Activated CD4-positive, alpha-beta T cell treated with anti-CD3 and anti-CD28 coated beads for 36 hours (primary cell): ENCODE measurements around the gene GABRG3. TPM values are rescaled to one million over a fixed set of nuclear protein-coding genes. Genes with fewer than 3 reads are reported as not detected.

Experiments used
- ATAC-seq: fragments of 200-7000 bp; cut with Tn5 transposase; one replicate; pipeline ENCODE4 v1.10.0; 2021; ENCODE audit warnings: mild to moderate bottlenecking, moderate library complexity
- CTCF ChIA-PET: fragments of 350-600 bp; sonication (Branson Sonifier 250); formaldehyde crosslinking; loops from one replicate; lab custom pipeline; 2021; ENCODE audit warnings: antibody characterized with exemption; lab: Charles Lee
- POLR2A ChIA-PET: fragments of 350-600 bp; sonication (Branson Sonifier 250); formaldehyde crosslinking; loops from one replicate; lab custom pipeline; 2021; ENCODE audit warnings: antibody characterized with exemption, inconsistent platforms; lab: Charles Lee
- DNase-seq: peaks from one replicate; pipeline ENCODE4 v3.0.0-alpha.2; 2020
- H3K27ac Mint-ChIP-seq: one replicate; pipeline ENCODE4 v1.8.0; 2021; ENCODE audit warnings: mixed read lengths
- H3K27me3 Mint-ChIP-seq: one replicate; pipeline ENCODE4 v1.8.0; 2021; ENCODE audit warnings: mixed read lengths
- H3K36me3 Mint-ChIP-seq: one replicate; pipeline ENCODE4 v1.8.0; 2021; ENCODE audit warnings: low read depth, mixed read lengths
- H3K4me1 Mint-ChIP-seq: one replicate; pipeline ENCODE4 v1.8.0; 2021; ENCODE audit warnings: mixed read lengths
- H3K4me3 Mint-ChIP-seq: one replicate; pipeline ENCODE4 v1.8.0; 2021; ENCODE audit warnings: mild to moderate bottlenecking, moderate library complexity, mixed read lengths
- H3K9me3 Mint-ChIP-seq: one replicate; pipeline ENCODE4 v1.8.0; 2021; ENCODE audit warnings: low read depth, mixed read lengths
- intact Hi-C, 2 experiments: fragments of 100-400 bp; cut with DNase I in 1 of 2; cut with micrococcal nuclease in 1 of 2; formaldehyde crosslinking; loops; one replicate each; pipeline versions ENCODE4 v1.14.2 to v1.15.1; 2022 to 2024; cut with DNase I, micrococcal nuclease
- total RNA-seq, 2 experiments: library from RNA; stranded (reverse); gene quantifications; one replicate each; pipeline ENCODE4 v1.2.3, GENCODE V29; 2021

GABRG3 gene
- total RNA-seq, 2 experiments from 2014 or later, result not detected

DNA sequence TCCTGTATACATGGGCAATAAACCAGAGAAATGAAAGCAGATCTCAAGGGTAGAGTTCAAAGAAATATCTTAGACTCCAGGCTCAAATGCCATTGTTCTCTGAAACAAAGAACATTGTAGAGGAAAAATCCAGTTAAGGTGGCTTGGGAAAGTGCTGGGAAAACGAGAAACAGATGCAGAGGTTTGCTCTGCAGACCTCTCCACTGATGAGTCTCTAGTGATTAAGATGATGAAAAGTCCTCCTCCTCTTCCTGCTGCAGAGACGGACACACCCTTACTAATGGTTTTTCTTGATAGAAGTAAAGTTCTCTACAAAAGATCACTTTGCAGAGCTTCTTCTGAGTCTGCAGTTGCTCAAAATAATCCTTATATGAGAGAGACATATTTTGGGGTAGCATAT, 264.7 kb downstream of the GABRG3 start:
- Mint-ChIP-seq H3K27me3 (no peaks in the 10 kb centered on the region), H3K27ac (no peak overlapping the region), H3K9me3 (peaks cover 6% of the 10 kb centered on the region), H3K4me1 (no peaks in the 10 kb centered on the region), H3K4me3 (no peak overlapping the region), H3K36me3 (no peaks in the 10 kb centered on the region)
- DNase-seq (no peak), ATAC-seq (no peak)
- CTCF ChIA-PET, result no interaction called here
- intact Hi-C loops, result no loop called here
- POLR2A ChIA-PET, result no interaction called here

DNA sequence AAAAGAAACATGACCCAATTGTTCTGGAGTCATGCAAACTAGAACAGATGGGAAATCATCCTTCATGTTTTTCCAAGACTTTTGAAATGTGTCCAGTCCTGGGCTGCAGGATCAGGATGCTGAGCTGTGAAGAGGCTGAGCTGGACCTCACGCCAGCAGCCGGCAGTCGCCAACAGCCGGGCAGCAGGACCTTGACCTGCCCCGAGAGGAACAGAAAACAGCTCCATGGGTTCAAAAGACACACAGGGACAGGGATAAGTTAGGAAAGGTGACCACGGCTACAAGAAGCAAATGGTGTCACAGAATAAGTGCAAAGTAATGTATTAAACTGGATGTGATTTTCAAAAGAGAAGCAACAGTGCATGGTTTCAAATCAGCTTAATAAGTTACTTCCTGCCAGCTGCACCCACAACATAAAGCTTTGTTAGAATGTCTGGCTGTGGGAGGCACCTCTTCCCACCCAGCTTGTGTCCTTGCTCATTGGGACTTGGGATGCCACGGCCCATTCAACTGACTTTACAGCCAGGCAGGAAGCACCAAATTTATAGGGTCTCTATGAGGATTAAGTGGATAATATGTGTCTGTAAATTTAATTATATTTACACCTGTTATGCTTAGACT, 266.4 kb downstream of the GABRG3 start:
- Mint-ChIP-seq H3K27me3 (no peaks in the 10 kb centered on the region), H3K36me3 (no peaks in the 10 kb centered on the region), H3K4me1 (no peaks in the 10 kb centered on the region), H3K9me3 (peaks cover 6% of the 10 kb centered on the region), H3K27ac (no peak overlapping the region), H3K4me3 (no peak overlapping the region)
- ATAC-seq, result no peak
- CTCF ChIA-PET, result no interaction called here
- DNase-seq, result no peak
- intact Hi-C loops, result no loop called here
- POLR2A ChIA-PET, result no interaction called here

DNA sequence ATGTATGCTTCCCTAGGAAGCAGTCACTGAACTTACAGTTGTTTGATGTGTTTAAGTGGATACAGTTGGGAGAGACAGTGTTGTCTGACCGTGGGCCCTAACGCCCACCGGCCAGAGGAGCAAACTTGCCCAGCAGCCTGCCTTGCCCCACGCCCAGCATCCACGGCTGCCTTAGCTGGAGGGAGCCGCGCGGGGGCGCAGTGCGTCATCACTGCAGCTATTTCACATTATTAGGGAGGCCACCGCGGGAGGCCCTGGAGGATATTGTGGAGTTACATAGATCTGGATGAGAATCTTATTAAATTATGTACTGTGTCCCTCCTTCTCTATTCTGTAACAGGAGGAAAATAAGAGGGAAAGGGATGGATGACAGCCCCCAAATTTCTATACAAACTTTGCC, 267.2 kb downstream of the GABRG3 start:
- DNase-seq, result no peak
- ChIA-PET CTCF (no interaction called here), POLR2A (no interaction called here)
- H3K27ac Mint-ChIP-seq, result no peak overlapping the region
- ATAC-seq, result no peak
- no peaks in the 10 kb centered on the region for H3K36me3 Mint-ChIP-seq
- no peak overlapping the region for H3K4me3 Mint-ChIP-seq
- H3K4me1 Mint-ChIP-seq, result no peaks in the 10 kb centered on the region
- intact Hi-C loops, result no loop called here
- H3K27me3 Mint-ChIP-seq, result no peaks in the 10 kb centered on the region
- peaks cover 6% of the 10 kb centered on the region for H3K9me3 Mint-ChIP-seq

DNA sequence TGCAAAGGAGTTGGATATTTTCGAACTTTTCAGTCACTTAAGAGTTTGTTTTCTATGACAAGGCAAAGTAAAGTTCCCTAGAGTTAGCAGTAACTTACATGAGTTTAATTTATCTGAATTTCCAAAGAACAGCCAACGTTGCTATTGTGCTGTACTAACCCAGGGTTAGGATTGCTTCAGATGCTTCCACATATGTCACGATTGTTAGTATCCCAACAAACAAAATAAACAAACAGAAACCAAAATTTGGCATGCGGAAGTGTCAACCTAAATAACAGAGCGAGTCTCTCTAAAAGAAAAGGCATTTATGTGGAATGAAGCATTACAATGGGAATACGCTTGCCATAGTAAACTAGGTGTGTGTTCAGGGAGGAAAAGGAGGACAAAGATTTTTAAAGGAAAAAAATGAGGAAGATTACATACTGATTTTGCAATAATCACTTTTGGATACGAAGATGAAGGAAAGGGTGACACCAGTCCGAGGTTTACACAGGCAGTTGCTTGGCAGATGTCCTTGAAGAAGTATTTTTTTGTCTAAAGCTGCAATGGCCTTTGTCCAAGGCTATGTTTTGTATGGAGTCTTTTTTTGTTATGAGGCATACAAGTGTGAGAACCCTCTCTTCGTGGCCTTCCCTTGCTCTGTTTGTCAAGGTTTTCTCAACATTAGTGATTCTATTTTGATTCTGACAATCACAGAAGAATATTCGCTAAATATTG, 267.9 kb downstream of the GABRG3 start:
- no peaks in the 10 kb centered on the region for H3K4me1 Mint-ChIP-seq
- ChIA-PET POLR2A (no interaction called here), CTCF (interaction anchor here (0.6 to 1.0 kb wide), 2 partner anchors 26 to 30 kb away, joined by 3 read pairs; no protein-coding TSS in a partner anchor)
- H3K9me3 Mint-ChIP-seq, result peaks cover 6% of the 10 kb centered on the region
- DNase-seq (no peak), ATAC-seq (no peak)
- no peak overlapping the region for H3K4me3 Mint-ChIP-seq
- no peaks in the 10 kb centered on the region for H3K27me3 Mint-ChIP-seq
- no peaks in the 10 kb centered on the region for H3K36me3 Mint-ChIP-seq
- H3K27ac Mint-ChIP-seq, result no peak overlapping the region
- intact Hi-C loops, result no loop called here

DNA sequence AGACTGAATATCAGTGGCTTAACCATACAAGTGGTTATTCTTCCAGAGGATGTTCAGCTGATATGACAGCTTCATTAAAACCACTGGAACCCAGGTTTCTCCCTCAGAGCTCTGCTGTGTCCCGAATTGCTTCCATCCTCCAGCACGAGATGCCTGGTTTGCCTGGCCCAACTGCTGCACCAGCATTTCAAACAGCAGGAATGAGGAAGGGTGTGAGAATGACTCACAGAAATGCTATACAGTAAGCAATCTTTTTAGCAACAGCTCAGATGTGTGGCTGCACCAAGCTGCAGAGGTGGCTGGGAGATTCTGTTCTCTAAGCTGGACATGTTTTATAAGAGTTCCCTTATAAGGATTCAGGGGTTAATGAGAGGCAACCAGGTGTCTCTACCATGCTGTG, 271.0 kb downstream of the GABRG3 start:
- H3K4me3 Mint-ChIP-seq, result no peak overlapping the region
- no peaks in the 10 kb centered on the region for H3K4me1 Mint-ChIP-seq

DNA sequence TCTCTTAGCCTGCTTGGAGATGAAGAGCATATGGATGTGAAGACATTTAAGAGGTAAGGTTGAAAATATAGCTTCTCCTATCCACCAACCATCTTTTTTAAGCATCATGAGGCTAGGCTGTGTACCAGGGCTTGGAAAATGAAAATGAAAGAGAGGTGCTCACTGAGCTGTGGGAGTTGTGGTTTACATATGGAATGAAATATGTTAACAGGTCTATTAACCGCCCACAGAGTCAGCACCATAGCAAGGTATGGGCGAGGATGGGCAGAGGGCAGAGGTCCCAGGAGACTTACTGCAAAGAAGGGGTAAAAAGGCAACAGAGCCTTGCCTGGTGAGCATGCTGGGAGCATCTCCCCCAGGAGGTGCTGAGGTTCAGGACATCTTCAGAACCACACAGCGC, 273.1 kb downstream of the GABRG3 start:
- ATAC-seq (no peak), DNase-seq (no peak)
- H3K36me3 Mint-ChIP-seq, result no peaks in the 10 kb centered on the region
- POLR2A ChIA-PET, result no interaction called here
- no peak overlapping the region for H3K4me3 Mint-ChIP-seq
- no peaks in the 10 kb centered on the region for H3K4me1 Mint-ChIP-seq
- H3K9me3 Mint-ChIP-seq, result no peaks in the 10 kb centered on the region
- intact Hi-C loops, result no loop called here
- H3K27me3 Mint-ChIP-seq, result no peaks in the 10 kb centered on the region
- no peak overlapping the region for H3K27ac Mint-ChIP-seq
- CTCF ChIA-PET, result no interaction called here

More for the DNA sequence above, 271.0 kb downstream of the GABRG3 start:
- Mint-ChIP-seq H3K36me3 (no peaks in the 10 kb centered on the region), H3K27me3 (no peaks in the 10 kb centered on the region), H3K9me3 (peaks cover 6% of the 10 kb centered on the region), H3K27ac (no peak overlapping the region)
- ChIA-PET POLR2A (no interaction called here), CTCF (no interaction called here)
- DNase-seq (no peak), ATAC-seq (no peak)
- intact Hi-C loops, result no loop called here

DNA sequence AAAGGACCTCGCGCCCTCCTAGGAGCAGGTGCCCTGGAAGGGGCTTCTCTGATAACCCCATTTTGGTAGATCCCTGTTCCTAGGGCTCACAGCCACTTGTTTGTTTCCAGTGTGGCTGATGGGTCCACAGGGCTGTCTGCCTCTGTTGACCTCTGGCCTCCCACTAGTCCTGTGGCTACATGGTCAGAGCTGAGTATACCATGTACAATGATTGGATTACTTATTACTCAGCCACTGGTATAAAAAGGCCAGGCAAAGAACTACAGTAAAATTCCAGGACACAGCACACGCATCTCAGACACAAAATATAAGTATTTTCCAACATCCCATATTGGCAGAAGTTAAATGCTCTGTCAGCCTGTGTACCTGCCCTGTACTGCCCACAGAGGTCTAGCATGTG, 277.3 kb downstream of the GABRG3 start:
- Mint-ChIP-seq H3K9me3 (no peaks in the 10 kb centered on the region), H3K27me3 (no peaks in the 10 kb centered on the region), H3K4me1 (no peaks in the 10 kb centered on the region), H3K4me3 (no peak overlapping the region), H3K36me3 (no peaks in the 10 kb centered on the region), H3K27ac (no peak overlapping the region)
- ChIA-PET POLR2A (no interaction called here), CTCF (no interaction called here)
- intact Hi-C loops, result no loop called here
- ATAC-seq (no peak), DNase-seq (no peak)

DNA sequence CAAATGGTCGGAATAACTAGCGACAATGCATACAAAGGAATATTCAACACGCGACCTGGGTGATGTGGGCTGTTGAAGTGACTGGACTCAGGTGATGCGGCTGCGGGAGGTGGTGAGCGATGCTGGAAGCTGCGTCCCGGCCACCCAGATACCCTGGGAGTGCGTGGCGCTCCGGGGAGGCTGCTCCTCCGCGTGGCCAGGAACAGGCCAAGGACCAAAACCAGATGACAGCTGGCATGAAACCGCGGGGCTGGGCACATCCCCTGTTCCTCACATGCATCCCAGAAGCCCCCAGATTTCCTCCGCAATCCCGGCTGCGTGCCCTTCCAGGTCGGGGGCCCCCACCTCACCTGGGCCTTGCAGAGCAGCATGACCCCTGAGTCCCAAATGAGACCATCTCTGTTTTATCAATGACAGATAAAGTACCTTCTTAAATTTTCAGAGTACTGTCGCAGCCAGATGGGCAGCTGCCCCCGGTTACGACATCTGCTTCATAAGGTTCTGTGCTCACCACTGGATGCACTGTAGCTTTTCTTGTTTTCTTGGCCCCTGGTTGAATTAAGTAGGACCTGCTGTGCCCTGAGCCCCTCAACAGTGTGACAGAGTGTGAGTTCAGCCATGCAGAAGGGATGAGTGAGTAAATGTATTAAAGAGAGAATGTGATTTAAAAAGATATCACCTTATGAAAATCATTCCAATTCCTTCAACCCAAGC, 278.2 kb downstream of the GABRG3 start:
- no peak for DNase-seq
- POLR2A ChIA-PET, result no interaction called here
- Mint-ChIP-seq H3K27me3 (no peaks in the 10 kb centered on the region), H3K4me3 (no peak overlapping the region), H3K36me3 (no peaks in the 10 kb centered on the region), H3K27ac (no peak overlapping the region), H3K9me3 (peaks cover under 1% of the 10 kb centered on the region), H3K4me1 (no peaks in the 10 kb centered on the region)
- intact Hi-C loops, result no loop called here
- CTCF ChIA-PET, result no interaction called here
- ATAC-seq, result no peak

DNA sequence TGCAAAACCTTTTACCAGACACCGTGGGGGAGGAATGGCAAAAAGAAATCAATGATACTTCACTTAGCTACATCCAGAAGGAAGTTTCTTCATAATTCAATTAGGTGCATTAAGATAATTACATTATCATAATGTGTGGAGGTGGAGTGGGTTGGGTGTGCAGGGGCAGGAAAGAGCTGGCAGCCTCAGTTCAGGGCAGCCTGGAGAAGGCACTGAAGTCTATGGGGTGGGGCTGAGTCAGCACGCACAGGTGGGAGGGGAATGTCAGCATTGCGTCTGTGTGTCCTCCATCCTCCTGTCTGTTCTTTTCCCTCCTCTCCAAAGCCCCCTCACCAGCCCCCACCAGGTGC, 278.8 kb downstream of the GABRG3 start:
- intact Hi-C loops, result no loop called here
- H3K27ac Mint-ChIP-seq, result no peak overlapping the region
- H3K4me3 Mint-ChIP-seq, result no peak overlapping the region
- H3K4me1 Mint-ChIP-seq, result no peaks in the 10 kb centered on the region
- no peak for ATAC-seq
- POLR2A ChIA-PET, result no interaction called here
- H3K9me3 Mint-ChIP-seq, result peaks cover 2% of the 10 kb centered on the region
- H3K27me3 Mint-ChIP-seq, result no peaks in the 10 kb centered on the region
- no peaks in the 10 kb centered on the region for H3K36me3 Mint-ChIP-seq
- CTCF ChIA-PET, result no interaction called here
- DNase-seq, result no peak

DNA sequence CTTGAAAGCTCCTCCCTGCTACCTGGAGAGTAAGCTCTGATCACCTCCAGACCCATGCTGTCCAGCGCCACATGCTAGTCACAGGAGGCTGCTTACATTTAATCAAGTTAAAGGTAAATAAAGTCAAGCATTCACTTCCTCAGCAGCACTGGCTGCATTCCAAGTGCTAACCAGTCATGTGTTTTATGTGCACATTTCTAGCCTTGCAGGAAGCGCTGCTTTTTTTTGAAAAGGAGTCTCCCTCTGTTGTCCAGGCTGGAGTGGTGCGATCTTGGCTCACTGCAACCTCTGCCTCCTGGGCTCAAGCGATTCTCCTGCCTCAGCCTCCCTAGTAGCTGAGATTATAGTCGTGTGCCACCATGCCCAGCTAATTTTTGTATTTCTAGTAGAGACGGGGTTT, 279.2 kb downstream of the GABRG3 start:
- Mint-ChIP-seq H3K9me3 (peaks cover 2% of the 10 kb centered on the region), H3K4me3 (no peak overlapping the region), H3K4me1 (no peaks in the 10 kb centered on the region), H3K36me3 (no peaks in the 10 kb centered on the region), H3K27me3 (no peaks in the 10 kb centered on the region), H3K27ac (no peak overlapping the region)
- ChIA-PET POLR2A (no interaction called here), CTCF (no interaction called here)
- intact Hi-C loops, result no loop called here
- no peak for ATAC-seq
- DNase-seq, result no peak

DNA sequence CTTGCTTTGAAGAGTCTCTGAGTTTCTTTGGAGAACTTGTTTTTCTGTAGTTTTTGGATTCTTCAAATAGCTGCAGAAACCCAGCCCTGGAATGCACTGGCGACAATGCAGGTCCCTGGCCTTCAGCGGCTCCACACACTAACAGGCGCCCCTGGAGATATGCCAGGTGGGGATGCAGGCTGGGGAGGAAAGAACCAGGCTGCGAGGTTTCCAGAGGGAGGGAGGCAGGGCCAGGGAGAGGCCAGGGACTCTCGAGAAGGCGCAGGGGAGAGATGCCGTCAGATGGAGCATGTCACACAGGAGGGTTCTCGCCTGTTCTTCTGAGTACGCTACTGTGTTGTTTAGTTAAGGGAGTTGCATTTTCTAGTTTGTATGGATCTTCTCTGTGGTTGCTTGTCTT, 283.1 kb downstream of the GABRG3 start:
- ATAC-seq, result no peak
- H3K36me3 Mint-ChIP-seq, result no peaks in the 10 kb centered on the region
- no peak overlapping the region for H3K27ac Mint-ChIP-seq
- no peak for DNase-seq
- intact Hi-C loops, result no loop called here
- CTCF ChIA-PET, result no interaction called here
- no peaks in the 10 kb centered on the region for H3K27me3 Mint-ChIP-seq
- POLR2A ChIA-PET, result no interaction called here
- H3K4me1 Mint-ChIP-seq, result no peaks in the 10 kb centered on the region
- H3K9me3 Mint-ChIP-seq, result peaks cover 5% of the 10 kb centered on the region
- no peak overlapping the region for H3K4me3 Mint-ChIP-seq

DNA sequence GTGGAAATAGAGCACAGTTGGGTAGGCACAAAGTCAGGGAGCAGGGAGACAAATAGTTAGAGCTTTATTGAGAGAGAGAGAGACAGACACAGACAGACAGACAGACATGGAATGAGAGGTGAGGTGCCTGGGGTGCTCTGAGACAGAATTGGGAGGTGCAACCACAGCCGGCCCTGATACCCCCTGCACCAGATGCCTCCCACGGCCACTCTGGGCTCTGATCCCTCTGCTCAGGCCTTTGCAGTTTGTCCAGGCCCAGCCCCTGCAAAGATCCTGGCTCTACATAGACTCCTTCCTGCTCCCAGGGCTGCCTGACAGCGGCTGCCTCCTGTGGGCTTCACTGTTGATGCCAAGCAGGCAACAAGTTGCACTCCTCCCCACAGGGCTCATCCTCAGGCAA, 283.8 kb downstream of the GABRG3 start:
- no peaks in the 10 kb centered on the region for H3K4me1 Mint-ChIP-seq
- H3K9me3 Mint-ChIP-seq, result peaks cover 8% of the 10 kb centered on the region
- ChIA-PET CTCF (no interaction called here), POLR2A (no interaction called here)
- no peaks in the 10 kb centered on the region for H3K27me3 Mint-ChIP-seq
- no peaks in the 10 kb centered on the region for H3K36me3 Mint-ChIP-seq
- no peak overlapping the region for H3K27ac Mint-ChIP-seq
- ATAC-seq (no peak), DNase-seq (no peak)
- H3K4me3 Mint-ChIP-seq, result no peak overlapping the region
- intact Hi-C loops, result no loop called here
